Right renal pelvis (tissue), 4 donors: ENCODE measurements around the gene CRYBA1. TPM values are rescaled to one million over a fixed set of nuclear protein-coding genes. Genes with fewer than 3 reads are reported as not detected.
A peak's percentile ranks its signal among the peaks of the same experiment; 100 is the strongest.

Experiments
- DNase-seq, 4 donors: peaks; one replicate each; pipeline ENCODE4 v3.0.0-alpha.2; 2013; ENCODE audit warnings: low read depth in 4 of 4, low spot score in 3 of 4, missing footprints in 1 of 4
- polyA plus RNA-seq, 4 donors: library from polyadenylated mRNA; unstranded; fragments of 120-200 nt; gene quantifications; one replicate each; pipeline ENCODE4 v1.2.1, GENCODE V29; 2013; ENCODE audit not compliant: insufficient read length in 4 of 4

CRYBA1 gene
- polyA plus RNA-seq, 4 donors: 0.10 TPM; not detected in 3

- no peak for DNase-seq
Observed at GRCh38 chr17:29278692-29279091, 32.0 kb downstream of the CRYBA1 start.

GRCh38 chr17:29279397-29280070 is 32.9 kb downstream of the CRYBA1 start:
- no peak for DNase-seq

GRCh38 chr17:29283496-29283895 is 36.8 kb downstream of the CRYBA1 start:
- no peak for DNase-seq

- no peak for DNase-seq
Observed at GRCh38 chr17:29283961-29284360, 37.3 kb downstream of the CRYBA1 start.

GRCh38 chr17:29289852-29290251 is 43.2 kb downstream of the CRYBA1 start:
- DNase-seq: no peak

GRCh38 chr17:29291163-29291752 is 44.6 kb downstream of the CRYBA1 start:
- DNase-seq: peak in 3 of 4 donors; percentile 50 to 61 (median 55)

- peak in 3 of 4 donors; percentile 10 to 20 (median 20) for DNase-seq
Observed at GRCh38 chr17:29292071-29292991, 45.7 kb downstream of the CRYBA1 start.

- peak in 3 of 4 donors; percentile 20 to 39 (median 30) for DNase-seq
Observed at GRCh38 chr17:29292992-29293889, 46.6 kb downstream of the CRYBA1 start.

GRCh38 chr17:29293890-29294579 is 47.4 kb downstream of the CRYBA1 start, which contains the start of gene NUFIP2:
Gene NUFIP2 (minus strand): TSS chr17:29294148. CDS start chr17:29294059, 89 bp downstream.
- DNase-seq: peak; percentile 96 to 98 (median 97)

GRCh38 chr17:29294580-29294900 is 47.9 kb downstream of the CRYBA1 start:
- no peak for DNase-seq

- DNase-seq: no peak
Observed at GRCh38 chr17:29295420-29295819, 48.8 kb downstream of the CRYBA1 start.

GRCh38 chr17:29299031-29299430 is 52.4 kb downstream of the CRYBA1 start:
- no peak for DNase-seq

- no peak for DNase-seq
Observed at GRCh38 chr17:29303386-29303785, 56.7 kb downstream of the CRYBA1 start.

Other genes starting within 250 kb of the CRYBA1 start
- under 1 TPM in 3 of 4 donors, not detected in 1; 0.21 to 0.48 (median 0.25) TPM for gene SEZ6, start 240.8 kb upstream of the CRYBA1 start, polyA plus RNA-seq
- 10 to 100 TPM in 2 of 4 donors, 1 to 10 TPM in 2; 5.6 to 11.6 (median 9.1) TPM for gene PIPOX, start 203.7 kb upstream of the CRYBA1 start, polyA plus RNA-seq
- gene MYO18A, start 66.5 kb upstream of the CRYBA1 start, polyA plus RNA-seq: 10 to 100 TPM; 34.0 to 38.0 (median 35.9) TPM
- 10 to 100 TPM; 33.4 to 47.4 (median 43.6) TPM for gene NUFIP2, start 47.3 kb downstream of the CRYBA1 start, polyA plus RNA-seq
- gene TAOK1, start 143.5 kb downstream of the CRYBA1 start, polyA plus RNA-seq: 10 to 100 TPM; 43.9 to 48.7 (median 48.1) TPM